GM18870 (cell line): Measurements from ENCODE around the gene ZDHHC12.
A peak's percentile ranks its signal among the peaks of the same experiment; 100 is the strongest.

ENCODE experiments used
- ATAC-seq: cut with Tn5 transposase; IDR thresholded peaks from one replicate; pipeline ENCODE4 v1.9.1; 2021; ENCODE audit warnings: moderate library complexity; ENCODE audit not compliant: unreplicated experiment

The ZDHHC12 gene

DNA sequence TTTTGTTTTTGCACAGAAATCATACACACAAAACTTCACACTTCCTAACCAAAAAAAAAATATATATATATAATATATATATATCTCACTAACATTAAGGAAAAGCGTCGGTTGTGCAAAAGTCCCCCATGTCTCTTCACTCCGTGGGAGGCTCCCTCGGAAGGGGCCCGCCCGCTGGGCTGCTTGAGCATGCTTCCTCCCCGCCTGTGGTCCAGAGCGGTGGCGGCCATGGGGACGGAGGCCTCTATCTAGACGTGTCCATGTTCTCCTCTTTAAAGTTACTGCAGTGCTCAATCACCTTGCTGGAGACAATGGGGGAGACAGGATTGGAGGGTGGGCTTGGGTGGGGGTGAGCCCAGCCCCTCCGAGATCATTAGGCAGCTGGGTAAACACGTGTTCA, 7.2 kb upstream of the ZDHHC12 start:
- ATAC-seq: no peak

DNA sequence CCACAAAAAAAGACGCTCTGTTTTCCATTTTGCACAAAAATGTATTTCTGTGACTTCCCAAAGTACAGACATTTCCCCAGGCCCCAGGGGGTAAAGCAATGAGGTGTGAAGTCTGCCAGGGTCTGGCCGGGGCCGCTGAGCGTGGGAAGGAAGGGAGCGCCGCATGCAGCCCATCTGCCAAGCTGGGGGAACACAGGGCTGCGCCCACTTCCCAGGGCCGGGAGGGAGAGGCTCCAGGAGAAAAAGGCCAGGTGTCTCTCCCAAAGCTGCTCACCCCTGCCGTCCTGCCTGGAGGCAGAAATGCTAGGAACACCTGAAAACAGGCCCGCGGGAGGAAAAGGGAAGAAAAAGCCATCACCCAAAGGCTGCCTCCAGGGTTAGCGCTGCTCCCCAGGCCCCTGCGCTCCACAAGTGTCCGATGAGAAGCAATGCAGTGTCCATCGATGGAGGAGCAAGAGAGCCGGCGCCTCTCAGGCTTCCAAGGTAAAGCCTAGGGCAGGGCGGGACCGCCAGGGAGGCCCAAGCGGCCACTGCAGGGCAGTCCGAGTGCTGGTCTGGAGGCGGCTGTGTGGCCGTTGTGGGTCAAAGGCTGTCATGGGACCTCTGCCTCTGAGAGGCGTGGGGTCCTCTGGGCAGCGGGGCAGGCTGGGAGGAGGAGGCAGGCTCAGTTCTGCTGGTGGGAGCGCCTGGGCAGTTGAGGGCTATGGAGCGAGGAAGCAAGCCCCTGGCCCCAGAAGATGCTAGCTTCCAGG, 6.0 kb upstream of the ZDHHC12 start:
- no peak for ATAC-seq

DNA sequence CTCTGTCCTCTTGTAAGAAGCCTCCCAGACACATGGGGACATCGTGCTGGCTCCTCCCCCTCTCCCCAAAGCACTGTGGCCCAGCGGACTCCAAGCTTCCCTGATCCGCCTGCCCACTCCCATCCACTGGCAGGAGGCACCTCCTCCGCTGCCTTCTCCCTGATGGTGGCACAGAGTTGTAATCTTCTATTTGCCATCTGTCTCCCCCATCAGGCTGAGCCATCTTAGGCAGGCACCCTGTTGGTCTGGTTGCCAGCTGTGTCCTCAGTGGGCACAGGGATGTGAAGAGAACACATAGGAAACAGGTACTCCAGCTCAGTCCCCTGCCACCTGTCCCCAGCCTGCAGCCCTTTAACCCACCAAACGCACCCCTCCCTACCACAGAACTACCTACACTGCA, 5.4 kb upstream of the ZDHHC12 start:
- ATAC-seq: no peak

DNA sequence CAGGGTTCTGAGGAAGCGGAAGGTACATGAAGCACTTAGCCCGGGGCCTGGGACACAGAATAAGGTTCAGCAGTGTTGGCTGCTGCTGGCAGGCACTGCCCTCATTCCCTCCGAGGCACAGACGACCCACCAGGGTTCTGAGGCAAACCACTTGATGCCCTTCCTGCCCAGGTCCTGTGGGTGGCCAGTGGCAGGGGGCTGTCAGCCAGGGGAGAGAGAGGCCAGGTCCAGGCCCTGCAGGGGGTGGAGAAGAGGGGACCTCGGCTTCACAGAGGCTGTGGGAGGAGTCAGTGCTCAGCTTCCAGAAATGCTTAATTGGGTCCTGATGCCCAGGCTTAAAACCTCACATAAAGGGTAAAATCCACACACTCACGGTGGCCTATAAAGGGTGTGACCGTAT, 4.4 kb upstream of the ZDHHC12 start:
- no peak for ATAC-seq

DNA sequence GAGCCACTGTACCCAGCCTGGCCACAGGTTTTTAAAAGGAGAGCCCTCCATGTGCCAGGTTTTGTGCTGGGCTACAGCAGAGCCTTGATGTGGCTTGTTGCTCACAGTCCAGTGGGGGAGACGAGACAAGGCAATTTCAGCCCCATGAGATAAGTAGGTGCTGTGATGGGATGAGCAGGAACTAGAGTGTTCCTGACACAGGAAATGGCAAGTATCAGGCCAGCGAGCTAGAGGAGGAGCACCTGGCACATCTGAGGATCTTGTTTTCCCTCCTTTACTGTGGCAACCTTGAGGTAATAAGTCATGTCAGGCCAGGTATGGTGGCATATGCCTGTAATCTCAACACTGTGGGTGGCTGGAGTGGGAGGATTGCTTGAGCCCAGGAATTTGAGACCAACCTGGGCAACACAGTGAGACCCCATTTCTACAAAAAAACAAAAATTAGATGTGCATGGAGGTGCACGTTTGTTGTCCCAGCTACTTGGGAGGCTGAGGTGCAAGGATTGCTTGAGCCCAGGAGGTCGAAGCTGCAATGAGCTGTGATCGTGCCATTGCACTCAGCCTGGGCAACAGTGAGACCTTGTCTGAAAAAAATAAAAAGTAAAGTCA, 3.8 kb upstream of the ZDHHC12 start:
- ATAC-seq: no peak

DNA sequence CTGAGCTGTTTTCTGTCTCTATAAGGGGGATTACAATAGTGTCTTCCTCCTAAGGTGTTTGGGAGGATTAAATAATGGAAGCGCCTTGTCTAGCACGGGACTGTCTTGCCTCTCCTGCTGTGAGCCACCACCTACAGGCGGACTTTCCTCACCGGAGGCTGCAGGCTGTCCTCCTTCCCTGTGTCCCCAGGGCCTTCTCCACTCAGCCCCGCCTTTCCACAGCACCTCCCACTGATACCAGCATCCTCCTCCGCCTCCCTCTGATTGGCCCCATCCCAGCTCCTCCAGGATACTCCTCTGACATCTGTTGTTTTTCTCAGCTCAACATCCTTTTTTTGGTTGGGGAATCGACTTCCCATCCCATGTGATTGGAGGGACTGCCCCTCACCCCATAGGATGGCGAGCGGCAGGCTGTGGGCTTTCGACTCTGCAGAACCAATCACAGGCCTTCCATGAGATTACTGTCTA, 851 bp upstream of the ZDHHC12 start:
- peak; percentile 5 for ATAC-seq

DNA sequence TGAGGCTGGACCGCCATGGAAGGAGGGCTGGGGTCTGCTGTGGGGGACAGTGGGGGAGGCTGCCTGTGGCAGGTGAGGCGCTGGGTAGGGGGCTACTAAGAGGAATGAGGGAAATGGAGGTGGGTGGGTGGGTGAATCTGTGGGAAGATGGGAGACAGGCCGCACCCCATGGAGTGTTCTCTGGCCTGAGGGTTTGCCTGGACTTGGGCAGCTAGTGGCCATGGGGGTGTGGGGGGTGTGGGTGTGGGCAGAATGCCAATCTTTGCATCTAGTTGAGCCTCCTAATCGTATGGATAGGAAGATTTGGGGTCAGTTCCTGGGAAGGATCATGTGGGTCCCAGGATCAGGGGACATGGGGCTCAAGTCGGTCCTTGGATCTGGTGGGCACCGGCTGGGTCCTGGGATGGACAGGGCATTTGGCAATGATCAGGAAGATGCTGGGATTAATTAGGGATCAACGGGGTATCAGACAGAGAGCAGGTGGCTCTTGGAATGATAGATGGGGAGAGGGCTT, 518 bp downstream of the ZDHHC12 start:
- ATAC-seq: no peak

DNA sequence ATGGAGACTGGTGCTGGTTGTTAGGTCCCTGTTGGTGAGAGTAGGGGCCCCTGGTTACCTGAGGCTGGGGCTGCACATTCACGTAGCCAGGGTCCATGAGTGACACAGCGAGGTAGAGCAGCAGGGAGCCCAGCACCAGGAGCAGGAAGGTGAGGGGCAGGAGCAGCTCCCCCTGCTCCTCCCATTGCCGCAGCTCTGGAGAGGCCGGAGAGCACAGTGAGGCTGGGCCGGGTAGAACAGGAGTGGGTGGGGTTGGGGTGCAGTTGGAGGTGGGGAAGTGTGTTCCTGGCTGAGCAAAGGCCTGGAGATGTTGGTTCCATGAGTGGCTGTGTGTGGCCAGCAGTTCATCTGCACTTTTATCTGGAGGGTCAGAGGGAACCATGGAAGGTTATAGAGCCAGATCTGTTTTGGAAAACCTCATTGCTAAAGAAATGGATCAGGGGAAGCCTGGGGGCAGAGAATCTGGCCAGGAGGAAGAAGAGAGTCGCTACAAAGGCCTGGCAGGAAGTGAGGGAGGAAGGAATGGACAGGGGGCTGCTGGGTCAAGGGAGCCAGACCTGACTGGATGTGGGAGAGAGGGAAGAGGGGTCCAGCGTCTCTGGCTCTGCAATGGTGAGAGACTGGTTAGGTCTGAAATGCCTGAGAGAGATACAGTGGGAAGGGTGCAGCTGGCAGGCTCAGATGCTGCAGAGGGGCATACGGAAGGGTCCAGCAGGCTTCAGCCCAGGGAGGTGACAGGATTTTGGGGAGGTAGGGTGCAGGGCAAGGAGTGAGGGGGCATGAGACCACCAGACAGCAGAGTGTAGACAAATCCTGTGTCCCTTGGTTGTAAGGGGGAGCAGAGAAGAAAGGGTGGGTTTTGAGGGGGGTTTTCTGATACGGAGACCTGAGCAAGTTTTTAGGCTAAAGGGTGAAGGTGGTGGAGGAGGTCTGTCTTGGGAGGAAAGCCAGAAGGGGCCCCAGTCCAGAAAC, 1.3 kb downstream of the ZDHHC12 start:
- no peak for ATAC-seq

DNA sequence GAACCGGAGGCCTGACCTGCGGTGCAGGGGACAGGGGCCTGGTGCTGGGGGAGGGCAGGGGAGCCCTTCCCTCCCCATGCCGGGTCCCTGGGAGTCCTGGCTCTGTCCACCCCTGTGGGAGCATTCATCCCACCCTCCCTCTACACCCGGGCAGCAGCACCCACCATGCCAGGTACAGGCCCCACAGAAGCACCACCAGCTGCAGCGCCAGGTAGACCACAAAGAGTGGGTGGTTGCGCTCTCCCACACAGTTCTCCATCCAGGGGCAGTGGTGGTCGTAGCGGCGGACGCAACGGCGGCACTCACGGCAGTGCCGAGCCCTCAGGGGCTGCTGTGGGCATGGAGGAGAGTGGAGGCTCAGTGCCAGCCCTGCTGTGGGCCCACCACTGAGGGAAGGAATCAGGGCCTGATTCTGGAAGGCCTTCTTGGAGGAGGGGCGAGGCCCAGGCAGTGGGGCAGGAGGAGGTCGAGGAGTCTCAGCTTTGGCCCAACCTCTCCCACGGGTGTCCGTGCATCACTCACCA, 2.4 kb downstream of the ZDHHC12 start:
- ATAC-seq: no peak

DNA sequence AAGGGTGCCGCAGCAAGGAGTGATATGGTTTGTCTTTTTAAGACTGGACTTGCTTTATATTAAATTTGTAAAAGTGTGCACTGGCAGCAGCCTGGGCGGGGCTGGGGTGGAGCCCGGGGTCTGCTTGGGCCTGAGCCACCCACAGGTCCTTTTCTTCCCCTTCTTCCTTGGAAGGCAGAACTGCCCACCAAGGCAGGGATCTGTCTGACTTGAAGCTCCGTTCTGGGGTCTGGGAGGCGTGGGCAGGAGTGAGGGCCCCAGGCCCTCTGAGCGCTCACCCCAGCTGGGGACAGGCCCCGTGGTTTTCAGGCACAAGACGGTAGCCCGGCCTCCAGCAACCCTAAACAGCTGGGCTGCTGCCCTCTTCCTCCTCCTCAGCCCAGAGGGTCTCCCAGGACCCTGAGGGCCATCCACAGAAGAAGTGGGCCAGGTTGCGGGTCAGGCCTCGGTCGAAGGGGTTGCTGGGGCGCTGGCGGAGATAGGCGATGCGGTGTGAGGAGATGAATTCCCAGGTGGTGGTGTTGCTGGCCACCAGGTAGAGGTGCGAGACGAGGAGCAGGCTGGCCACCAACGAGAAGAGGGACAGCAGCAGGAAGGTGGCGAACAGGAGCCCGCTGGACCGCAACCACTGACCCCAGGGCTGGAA, 3.0 kb downstream of the ZDHHC12 start:
- ATAC-seq: no peak

DNA sequence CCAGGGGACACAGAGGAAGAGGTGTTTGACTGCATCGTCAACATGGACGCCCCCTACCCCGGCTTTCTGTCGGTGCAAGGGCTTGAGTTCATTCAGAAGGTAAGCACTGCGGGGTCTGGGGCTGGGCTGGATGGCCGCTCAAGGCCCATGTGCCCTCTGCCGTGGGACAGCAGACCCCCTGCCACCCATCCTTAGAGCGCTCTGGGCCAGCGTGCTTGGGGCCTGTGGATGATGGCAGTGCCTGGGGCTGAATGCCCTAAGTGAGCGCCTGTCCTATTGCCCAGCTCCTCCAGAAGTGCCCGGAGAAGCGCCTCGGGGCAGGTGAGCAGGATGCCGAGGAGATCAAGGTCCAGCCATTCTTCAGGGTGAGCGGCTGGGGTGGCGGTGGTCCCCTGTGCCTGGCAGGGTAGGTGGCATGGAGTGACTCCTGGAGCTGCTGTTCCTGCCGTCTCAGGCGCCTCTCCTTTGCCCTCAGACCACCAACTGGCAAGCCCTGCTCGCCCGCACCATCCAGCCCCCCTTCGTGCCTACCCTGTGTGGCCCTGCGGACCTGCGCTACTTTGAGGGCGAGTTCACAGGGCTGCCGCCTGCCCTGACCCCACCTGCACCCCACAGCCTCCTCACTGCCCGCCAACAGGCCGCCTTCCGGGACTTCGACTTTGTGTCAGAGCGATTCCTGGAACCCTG, 3.9 kb downstream of the ZDHHC12 start:
- no peak for ATAC-seq

DNA sequence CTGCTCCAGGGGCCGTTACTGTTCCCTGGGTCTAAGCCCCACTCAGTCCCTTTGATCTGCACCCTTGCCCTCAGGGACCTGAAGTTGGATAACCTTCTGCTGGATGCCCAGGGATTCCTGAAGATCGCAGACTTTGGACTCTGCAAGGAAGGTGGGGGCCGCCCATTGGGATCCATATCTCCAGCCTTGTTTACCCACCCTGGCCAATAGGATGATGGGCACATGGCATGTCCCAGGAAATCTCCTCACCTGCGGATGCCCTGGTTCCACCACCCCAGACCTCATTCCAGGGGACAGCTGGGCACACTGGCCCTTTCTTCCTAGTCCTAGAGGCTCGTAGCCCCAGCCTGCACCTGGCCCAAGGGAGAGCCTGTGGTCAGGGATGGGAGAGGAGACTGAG, 5.5 kb downstream of the ZDHHC12 start:
- ATAC-seq: no peak

DNA sequence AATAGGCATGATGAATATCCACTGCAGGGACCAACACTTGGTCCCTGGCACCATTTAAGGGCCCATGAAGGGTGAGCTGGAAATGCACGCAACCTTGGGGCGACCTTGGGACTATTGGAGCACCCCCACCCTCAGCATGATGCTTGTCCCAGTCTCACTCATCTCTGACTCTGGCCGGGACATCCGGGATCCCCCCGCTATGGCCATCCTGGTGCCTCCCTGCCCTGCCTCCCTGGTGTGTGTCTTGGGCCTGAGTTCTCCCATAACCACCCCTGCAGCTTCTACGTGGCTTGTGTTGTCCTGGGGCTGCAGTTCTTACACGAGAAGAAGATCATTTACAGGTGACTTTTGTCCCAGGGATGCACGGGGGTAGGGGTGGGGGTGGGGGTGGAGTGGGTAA, 5.9 kb downstream of the ZDHHC12 start:
- no peak for ATAC-seq

DNA sequence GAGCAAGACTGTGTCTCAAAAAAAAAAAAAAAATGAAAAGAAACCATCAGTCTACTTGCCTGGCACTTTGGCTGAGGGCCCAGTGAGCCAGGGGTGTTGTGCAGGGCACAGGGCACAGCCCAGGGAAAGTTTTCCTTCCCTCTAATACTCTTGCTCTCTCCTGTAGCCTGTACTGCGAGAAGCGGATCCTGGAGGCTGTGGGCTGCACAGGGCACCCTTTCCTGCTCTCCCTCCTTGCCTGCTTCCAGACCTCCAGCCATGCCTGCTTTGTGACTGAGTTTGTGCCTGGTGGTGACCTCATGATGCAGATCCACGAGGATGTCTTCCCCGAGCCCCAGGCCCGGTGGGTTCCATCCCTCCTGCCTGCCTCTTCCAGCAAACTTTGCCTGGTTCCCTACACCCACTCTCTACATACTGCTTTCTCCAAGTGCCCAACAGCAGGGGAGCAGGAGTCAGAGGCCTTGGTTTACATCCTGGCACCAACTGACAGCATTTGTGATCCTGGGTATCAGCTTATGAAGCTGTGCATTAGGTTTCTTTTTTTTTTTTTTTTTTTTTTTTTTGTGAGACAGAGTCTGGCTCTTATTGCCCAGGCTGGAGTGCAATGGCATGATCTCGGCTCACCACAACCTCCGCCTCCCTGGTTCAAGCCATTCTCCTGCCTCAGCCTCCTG, 7.2 kb downstream of the ZDHHC12 start:
- ATAC-seq: no peak

DNA sequence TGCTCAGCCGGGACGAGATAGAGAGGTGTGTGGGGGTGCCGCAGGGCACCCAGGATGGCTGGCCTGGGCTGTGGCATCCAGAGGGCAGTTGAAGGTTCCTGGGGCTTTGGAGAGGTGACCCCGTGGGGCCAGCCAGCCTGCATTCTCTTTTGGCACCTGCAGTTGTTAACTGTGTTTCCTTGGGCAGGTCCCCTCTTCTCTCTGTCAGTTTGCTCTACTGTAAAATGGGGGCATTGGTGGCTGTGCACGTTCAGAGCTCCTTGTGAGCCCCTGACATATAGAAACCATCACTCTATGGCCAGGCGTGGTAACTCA, 8.5 kb downstream of the ZDHHC12 start:
- ATAC-seq: no peak

DNA sequence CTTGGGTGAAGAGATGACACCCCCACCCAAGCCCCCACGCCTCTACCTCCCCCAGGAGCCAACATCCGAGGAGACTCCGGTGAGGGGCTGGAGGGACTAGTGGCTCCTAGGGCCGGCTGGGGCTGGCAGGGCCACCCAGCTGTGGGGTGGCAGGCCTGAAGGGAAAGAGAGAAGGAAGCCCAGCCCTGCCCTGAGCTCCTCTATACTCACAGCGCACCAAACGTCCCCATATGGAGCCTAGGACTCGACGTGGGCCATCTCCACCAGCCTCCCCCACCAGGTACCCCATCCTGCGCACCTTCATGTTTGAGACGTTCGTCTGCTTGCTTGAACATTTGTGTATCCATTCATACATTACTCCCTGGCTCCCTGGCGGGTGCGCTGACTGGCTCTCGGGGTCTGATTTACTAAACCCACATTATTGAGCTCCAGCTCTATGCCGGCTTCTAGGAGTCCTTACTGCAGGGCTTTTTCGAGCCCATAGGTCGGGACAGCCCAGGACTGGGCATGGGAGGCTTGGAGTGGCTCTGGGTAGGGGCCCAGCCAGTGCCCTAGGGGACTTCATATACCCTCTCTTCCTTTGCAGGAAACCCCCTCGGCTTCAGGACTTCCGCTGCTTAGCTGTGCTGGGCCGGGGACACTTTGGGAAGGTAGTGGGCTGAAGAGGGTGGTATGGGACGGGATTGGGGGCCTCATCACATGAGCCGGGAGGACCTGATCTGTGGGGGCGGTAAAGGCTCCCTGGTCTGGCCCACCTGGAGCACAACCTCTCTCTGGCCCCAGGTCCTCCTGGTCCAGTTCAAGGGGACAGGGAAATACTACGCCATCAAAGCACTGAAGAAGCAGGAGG, 9.1 kb downstream of the ZDHHC12 start:
- ATAC-seq: no peak

DNA sequence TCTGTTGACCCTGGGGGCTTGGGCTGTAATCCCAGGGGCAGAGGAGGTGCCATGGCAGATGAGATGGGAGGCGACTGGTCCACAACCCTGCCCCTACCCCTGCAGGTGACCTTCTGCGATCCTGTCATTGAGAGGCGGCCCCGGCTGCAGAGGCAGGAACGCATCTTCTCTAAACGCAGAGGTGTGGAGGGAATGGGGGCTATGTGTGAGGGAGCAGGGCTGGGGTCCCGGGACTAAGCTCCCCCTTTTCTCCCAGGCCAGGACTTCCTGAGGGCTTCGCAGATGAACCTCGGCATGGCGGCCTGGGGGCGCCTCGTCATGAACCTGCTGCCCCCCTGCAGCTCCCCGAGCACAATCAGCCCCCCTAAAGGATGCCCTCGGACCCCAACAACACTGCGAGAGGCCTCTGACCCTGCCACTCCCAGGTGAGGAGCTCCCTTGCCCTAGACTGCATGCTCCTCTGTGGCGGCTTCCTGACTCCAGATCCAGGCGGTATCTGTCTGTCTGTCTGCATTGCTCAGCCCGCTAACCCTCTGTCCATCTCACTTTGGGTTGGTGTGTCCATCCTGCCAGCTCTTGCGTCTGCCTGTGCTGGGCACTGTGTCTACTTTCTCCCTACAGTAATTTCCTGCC, 9.9 kb downstream of the ZDHHC12 start:
- ATAC-seq: no peak

DNA sequence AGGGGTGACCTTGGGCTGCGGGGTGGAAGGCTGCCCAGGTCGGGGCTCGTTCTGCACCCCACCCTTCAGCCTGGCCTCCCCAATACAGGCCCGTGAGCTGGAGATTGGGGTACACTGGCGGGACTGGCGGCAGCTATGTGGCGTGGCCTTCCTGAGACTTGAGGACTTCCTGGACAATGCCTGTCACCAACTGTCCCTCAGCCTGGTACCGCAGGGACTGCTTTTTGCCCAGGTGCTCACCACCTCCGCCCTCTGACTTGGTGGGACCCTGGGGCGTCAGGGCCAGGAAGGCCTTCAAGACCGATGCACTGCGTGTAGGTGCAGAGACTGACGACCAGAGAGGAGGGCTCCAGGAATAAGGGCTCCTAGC, 10.5 kb downstream of the ZDHHC12 start:
- ATAC-seq: no peak
